GM23338 (cell line): Measurements from ENCODE around the gene COL2A1.

ENCODE experiments used
- CTCF ChIP-seq, 2 experiments: fragments of 200-600 bp in 1 of 2; sonication (generic) in 1 of 2; conservative IDR thresholded peaks; 2 replicates each; pipeline versions ENCODE4 v1.5.1 to v1.6.1; 2016 to 2017; ENCODE audit warnings: antibody characterized with exemption in 2 of 2, low read depth in 2 of 2, mild to moderate bottlenecking in 2 of 2, moderate library complexity in 1 of 2
- EZH2 ChIP-seq: fragments of 200-600 bp; sonication (generic); IDR thresholded peaks from one replicate; pipeline ENCODE4 v1.8.0; 2017; ENCODE audit warnings: antibody characterized with exemption, mild to moderate bottlenecking, low read depth; ENCODE audit not compliant: unreplicated experiment
- JUNB ChIP-seq: IDR thresholded peaks from one replicate; pipeline ENCODE4 v1.6.1; 2016; ENCODE audit warnings: antibody characterized with exemption; ENCODE audit not compliant: unreplicated experiment
- POLR2AphosphoS5 ChIP-seq: IDR thresholded peaks from 2 replicates; pipeline ENCODE4 v1.6.1; 2016; ENCODE audit warnings: antibody characterized with exemption, low read depth
- REST ChIP-seq: IDR thresholded peaks from one replicate; pipeline ENCODE4 v1.6.1; 2018; ENCODE audit warnings: antibody characterized with exemption; ENCODE audit not compliant: unreplicated experiment
- STAT1 ChIP-seq: IDR thresholded peaks from one replicate; pipeline ENCODE4 v1.6.1; 2016; ENCODE audit warnings: antibody characterized with exemption; ENCODE audit not compliant: unreplicated experiment
- TF ChIP-seq, protein P1 (sequence below): fragments of 250-450 bp; sonication (Bioruptor Pico); IDR thresholded peaks from 2 replicates; pipeline ENCODE4 v1.5.0; 2020; ENCODE audit warnings: mild to moderate bottlenecking, moderate library complexity

GRCh38 chr12:47940773-47941474 lies 63.4 kb downstream of the COL2A1 start:
- TF ChIP-seq EZH2 (no peak), STAT1 (no peak), POLR2AphosphoS5 (no peak), CTCF (conservative IDR thresholded peaks at IDR 0.05; ENCODE audit: low read depth in 2 of 2) (no peak), REST (no peak), JUNB (no peak)
- TF ChIP-seq, protein P1, sequence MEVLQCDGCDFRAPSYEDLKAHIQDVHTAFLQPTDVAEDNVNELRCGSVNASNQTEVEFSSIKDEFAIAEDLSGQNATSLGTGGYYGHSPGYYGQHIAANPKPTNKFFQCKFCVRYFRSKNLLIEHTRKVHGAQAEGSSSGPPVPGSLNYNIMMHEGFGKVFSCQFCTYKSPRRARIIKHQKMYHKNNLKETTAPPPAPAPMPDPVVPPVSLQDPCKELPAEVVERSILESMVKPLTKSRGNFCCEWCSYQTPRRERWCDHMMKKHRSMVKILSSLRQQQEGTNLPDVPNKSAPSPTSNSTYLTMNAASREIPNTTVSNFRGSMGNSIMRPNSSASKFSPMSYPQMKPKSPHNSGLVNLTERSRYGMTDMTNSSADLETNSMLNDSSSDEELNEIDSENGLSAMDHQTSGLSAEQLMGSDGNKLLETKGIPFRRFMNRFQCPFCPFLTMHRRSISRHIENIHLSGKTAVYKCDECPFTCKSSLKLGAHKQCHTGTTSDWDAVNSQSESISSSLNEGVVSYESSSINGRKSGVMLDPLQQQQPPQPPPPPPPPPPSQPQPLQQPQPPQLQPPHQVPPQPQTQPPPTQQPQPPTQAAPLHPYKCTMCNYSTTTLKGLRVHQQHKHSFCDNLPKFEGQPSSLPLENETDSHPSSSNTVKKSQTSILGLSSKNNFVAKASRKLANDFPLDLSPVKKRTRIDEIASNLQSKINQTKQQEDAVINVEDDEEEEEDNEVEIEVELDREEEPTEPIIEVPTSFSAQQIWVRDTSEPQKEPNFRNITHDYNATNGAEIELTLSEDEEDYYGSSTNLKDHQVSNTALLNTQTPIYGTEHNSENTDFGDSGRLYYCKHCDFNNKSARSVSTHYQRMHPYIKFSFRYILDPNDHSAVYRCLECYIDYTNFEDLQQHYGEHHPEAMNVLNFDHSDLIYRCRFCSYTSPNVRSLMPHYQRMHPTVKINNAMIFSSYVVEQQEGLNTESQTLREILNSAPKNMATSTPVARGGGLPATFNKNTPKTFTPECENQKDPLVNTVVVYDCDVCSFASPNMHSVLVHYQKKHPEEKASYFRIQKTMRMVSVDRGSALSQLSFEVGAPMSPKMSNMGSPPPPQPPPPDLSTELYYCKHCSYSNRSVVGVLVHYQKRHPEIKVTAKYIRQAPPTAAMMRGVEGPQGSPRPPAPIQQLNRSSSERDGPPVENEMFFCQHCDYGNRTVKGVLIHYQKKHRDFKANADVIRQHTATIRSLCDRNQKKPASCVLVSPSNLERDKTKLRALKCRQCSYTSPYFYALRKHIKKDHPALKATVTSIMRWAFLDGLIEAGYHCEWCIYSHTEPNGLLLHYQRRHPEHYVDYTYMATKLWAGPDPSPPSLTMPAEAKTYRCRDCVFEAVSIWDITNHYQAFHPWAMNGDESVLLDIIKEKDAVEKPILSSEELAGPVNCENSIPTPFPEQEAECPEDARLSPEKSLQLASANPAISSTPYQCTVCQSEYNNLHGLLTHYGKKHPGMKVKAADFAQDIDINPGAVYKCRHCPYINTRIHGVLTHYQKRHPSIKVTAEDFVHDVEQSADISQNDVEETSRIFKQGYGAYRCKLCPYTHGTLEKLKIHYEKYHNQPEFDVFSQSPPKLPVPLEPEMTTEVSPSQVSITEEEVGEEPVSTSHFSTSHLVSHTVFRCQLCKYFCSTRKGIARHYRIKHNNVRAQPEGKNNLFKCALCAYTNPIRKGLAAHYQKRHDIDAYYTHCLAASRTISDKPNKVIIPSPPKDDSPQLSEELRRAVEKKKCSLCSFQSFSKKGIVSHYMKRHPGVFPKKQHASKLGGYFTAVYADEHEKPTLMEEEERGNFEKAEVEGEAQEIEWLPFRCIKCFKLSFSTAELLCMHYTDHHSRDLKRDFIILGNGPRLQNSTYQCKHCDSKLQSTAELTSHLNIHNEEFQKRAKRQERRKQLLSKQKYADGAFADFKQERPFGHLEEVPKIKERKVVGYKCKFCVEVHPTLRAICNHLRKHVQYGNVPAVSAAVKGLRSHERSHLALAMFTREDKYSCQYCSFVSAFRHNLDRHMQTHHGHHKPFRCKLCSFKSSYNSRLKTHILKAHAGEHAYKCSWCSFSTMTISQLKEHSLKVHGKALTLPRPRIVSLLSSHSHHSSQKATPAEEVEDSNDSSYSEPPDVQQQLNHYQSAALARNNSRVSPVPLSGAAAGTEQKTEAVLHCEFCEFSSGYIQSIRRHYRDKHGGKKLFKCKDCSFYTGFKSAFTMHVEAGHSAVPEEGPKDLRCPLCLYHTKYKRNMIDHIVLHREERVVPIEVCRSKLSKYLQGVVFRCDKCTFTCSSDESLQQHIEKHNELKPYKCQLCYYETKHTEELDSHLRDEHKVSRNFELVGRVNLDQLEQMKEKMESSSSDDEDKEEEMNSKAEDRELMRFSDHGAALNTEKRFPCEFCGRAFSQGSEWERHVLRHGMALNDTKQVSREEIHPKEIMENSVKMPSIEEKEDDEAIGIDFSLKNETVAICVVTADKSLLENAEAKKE (CRISPR knock-in tag): no peak
